Measurements from ENCODE around the gene HOXB5. TPM values are rescaled to one million over a fixed set of nuclear protein-coding genes. Genes with fewer than 3 reads are reported as not detected.

Gene HOXB5
- total and polyA plus RNA-seq, 2 of the 4 experiments (the other 2 are of a cell fraction) = 0.54 to 18.0 TPM

- peak overlapping the region; percentile 0; the same call in 1 of the 3 replicates for H2BK15ac ChIP-seq (ENCODE audit: low read depth, low read length)
- peak overlapping the region; percentile 91 for H3K9ac ChIP-seq (ENCODE audit: low read depth, low read length)
- dilution Hi-C loops (cut with HindIII; ENCODE audit: low sequenced_read_pairs, unreplicated experiment) (no loop called here), in situ Hi-C loops (cut with MboI; ENCODE audit: low sequenced_read_pairs) (no loop called here), intact Hi-C loops (cut with micrococcal nuclease) (loop anchor here (2.0 kb wide), 1 partner anchor 20 kb away; no protein-coding TSS in a partner anchor)
- peak overlapping the region; percentile 23 for H3K14ac ChIP-seq (replicated peaks; ENCODE audit: low read depth, low read length)
- H4K91ac ChIP-seq (ENCODE audit: insufficient read depth, low read depth, low read length) = peak overlapping the region; percentile 79
- peak overlapping the region; percentile 30 to 87 for H4K8ac ChIP-seq (ENCODE audit: low read depth in 2 of 2, low read length in 2 of 2)
- ATAC-seq (ENCODE audit: low read depth) (no peak), DNase-seq (peak; percentile 27)
- no peaks in the 10 kb centered on the region for H3K27me3 ChIP-seq (ENCODE audit: control insufficient read depth, insufficient read depth, low read length)
- POLR2A ChIA-PET (ENCODE audit: unreplicated experiment) = interaction anchor here (0.6 to 1.4 kb wide), 3 partner anchors 8 to 34 kb away, joined by 3 to 8 read pairs (median 4); no protein-coding TSS in a partner anchor
- peak overlapping the region; percentile 93 for H3K27ac ChIP-seq (ENCODE audit: insufficient read depth, low read length)
- peaks cover 37% of the 10 kb centered on the region; the same call in 1 of the 2 replicates for H3K36me3 ChIP-seq (ENCODE audit: control insufficient read depth, insufficient read depth, low read length)
- BruUV-seq (replicated peaks) = no TSS peak
- H3K4ac ChIP-seq (ENCODE audit: low read depth, low read length) = peak overlapping the region; percentile 81
- CTCF ChIA-PET = interaction anchor here (0.7 kb wide), 1 partner anchor 202 kb away, joined by 3 read pairs; no protein-coding TSS in a partner anchor
- H2BK120ac ChIP-seq (ENCODE audit: low read depth, low read length) = peak overlapping the region; percentile 83
- H4K5ac ChIP-seq (ENCODE audit: low read depth, low read length) = peak overlapping the region; percentile 85
- peak overlapping the region; percentile 95 for H3K23ac ChIP-seq (ENCODE audit: low read depth, low read length)
- no peaks in the 10 kb centered on the region; a peak in 1 of 4 replicates for H3K79me1 ChIP-seq (ENCODE audit: low read depth in 1 of 2, low read length in 2 of 2)
- TF ChIP-seq NFE2L2 (IDR thresholded peaks at IDR 0.05; ENCODE audit: low read depth, low read length) = no peak
- TF ChIP-seq CTCF (conservative IDR thresholded peaks at IDR 0.05; ENCODE audit: low read depth, low read length) = no peak
- 0 out of 2 replicates have a peak, but pooled peaks have one; percentile 40 for TF ChIP-seq CHD1 (IDR thresholded peaks at IDR 0.05; ENCODE audit: low read depth, low read length)
- no peak for TF ChIP-seq RAD21 (IDR thresholded peaks at IDR 0.05; ENCODE audit: low read length)
- TF ChIP-seq USF2 (IDR thresholded peaks at IDR 0.05; ENCODE audit: low read depth, low read length) = no peak
- WGBS, 2 experiments (ENCODE audit: extremely low coverage in 2 of 2, insufficient read length in 1 of 2) = 0% methylated on average over 24 of the region's 44 CpGs; no CpG with 5 or more reads in 1 of the 2 experiments
- peak overlapping the region; percentile 67 for H2AK5ac ChIP-seq (ENCODE audit: low read depth, low read length)
- H2BK20ac ChIP-seq (ENCODE audit: low read depth, low read length) = peak overlapping the region; percentile 5
- H2AK9ac ChIP-seq (replicated peaks; ENCODE audit: low read depth, low read length, poor library complexity) = peak overlapping the region; percentile 81
- H3K4me1 ChIP-seq (ENCODE audit: control insufficient read depth, insufficient read depth, low read length) = peaks cover 54% of the 10 kb centered on the region
- peak overlapping the region; percentile 92 for H3K4me2 ChIP-seq (ENCODE audit: low read depth, low read length)
- no peaks in the 10 kb centered on the region for H3K9me1 ChIP-seq (ENCODE audit: insufficient read depth, low read length)
- peak overlapping the region; percentile 10 for H2AFZ ChIP-seq (replicated peaks; ENCODE audit: low read length, poor library complexity)
- peak overlapping the region; percentile 96 for H2BK5ac ChIP-seq (ENCODE audit: low read depth, low read length, poor library complexity, severe bottlenecking)
- H3K56ac ChIP-seq (ENCODE audit: extremely low read depth, insufficient read depth, low read length) = peak overlapping the region; percentile 90
- H4K20me1 ChIP-seq (ENCODE audit: insufficient read depth, low read length) = peaks cover 4% of the 10 kb centered on the region; the same call in 1 of the 2 replicates
- peak overlapping the region; percentile 48 for H3K4me3 ChIP-seq (ENCODE audit: insufficient read depth, low read depth, low read length)
- H3K9me3 ChIP-seq (ENCODE audit: control insufficient read depth, insufficient read depth, low read length) = no peaks in the 10 kb centered on the region
- peak overlapping the region; percentile 86 for H3K18ac ChIP-seq (ENCODE audit: low read depth, low read length)
These were observed 38.9 kb downstream of the HOXB5 start for GRCh38 chr17:48554412-48555257.
